Measurements from ENCODE around the gene HBM.
"Not testable (repeated sequence)": the region's sequence is repeated elsewhere in the genome, so short reads cannot be mapped to it uniquely, and the experiment has no call there.

Gene HBM

GRCh38 chr16:175011-175949 lies 9.5 kb downstream of the HBM start:
- H3K36me3 ChIP-seq: no peaks in the 10 kb centered on the region
- no peak overlapping the region for H3K4me3 ChIP-seq (ENCODE audit: low read depth, low read length)
- no peak for TF ChIP-seq CTCF (IDR thresholded peaks at IDR 0.05; ENCODE audit: low read depth, low read length)
- no peaks in the 10 kb centered on the region for H3K9me3 ChIP-seq
- peaks cover 70% of the 10 kb centered on the region for H3K27me3 ChIP-seq
- DNase-seq: no peak
- H3K4me1 ChIP-seq: no peaks in the 10 kb centered on the region; the same call in none of the 2 replicates

- H3K27me3 ChIP-seq: peaks cover 68% of the 10 kb centered on the region
- DNase-seq; H3K4me3 ChIP-seq (ENCODE audit: low read depth, low read length); H3K4me1 ChIP-seq; H3K36me3 ChIP-seq; H3K9me3 ChIP-seq: not testable (repeated sequence)
Observed at GRCh38 chr16:176006-176405, 10.2 kb downstream of the HBM start.

GRCh38 chr16:176477-177382 lies 11.0 kb downstream of the HBM start, which contains the start of gene HBA1:
HBA1 (plus strand) TSS chr16:176680; CDS start chr16:176717, 37 bp downstream.
- not testable (repeated sequence) for DNase-seq; H3K4me3 ChIP-seq (ENCODE audit: low read depth, low read length)
- peaks cover 64% of the 10 kb centered on the region for H3K27me3 ChIP-seq

GRCh38 chr16:177394-177822 lies 11.6 kb downstream of the HBM start:
- no peak overlapping the region for H3K4me3 ChIP-seq (ENCODE audit: low read depth, low read length)
- H3K36me3 ChIP-seq: no peaks in the 10 kb centered on the region
- no peak for DNase-seq
- H3K9me3 ChIP-seq: no peaks in the 10 kb centered on the region
- H3K4me1 ChIP-seq: peaks cover 7% of the 10 kb centered on the region
- no peak for TF ChIP-seq CTCF (IDR thresholded peaks at IDR 0.05; ENCODE audit: low read depth, low read length)
- H3K27me3 ChIP-seq: peaks cover 62% of the 10 kb centered on the region

More at GRCh38 chr16:176477-177382, 11.0 kb downstream of the HBM start, which contains the start of gene HBA1:
- not testable (repeated sequence) for H3K4me1 ChIP-seq, H3K9me3 ChIP-seq, H3K36me3 ChIP-seq

- Histone ChIP-seq H3K36me3 (no peaks in the 10 kb centered on the region), H3K4me3 (ENCODE audit: low read depth, low read length) (no peak overlapping the region), H3K27me3 (peaks cover 61% of the 10 kb centered on the region), H3K9me3 (no peaks in the 10 kb centered on the region), H3K4me1 (peaks cover 7% of the 10 kb centered on the region)
- no peak for TF ChIP-seq CTCF (IDR thresholded peaks at IDR 0.05; ENCODE audit: low read depth, low read length)
- DNase-seq: no peak
Observed at GRCh38 chr16:177981-178667, 12.3 kb downstream of the HBM start.

GRCh38 chr16:178668-179015 lies 12.9 kb downstream of the HBM start:
- no peak for TF ChIP-seq CTCF (IDR thresholded peaks at IDR 0.05; ENCODE audit: low read depth, low read length)

More at GRCh38 chr16:178668-179015, 12.9 kb downstream of the HBM start:
- Histone ChIP-seq H3K4me1 (peaks cover 7% of the 10 kb centered on the region), H3K36me3 (no peaks in the 10 kb centered on the region), H3K9me3 (no peaks in the 10 kb centered on the region), H3K4me3 (ENCODE audit: low read depth, low read length) (no peak overlapping the region), H3K27me3 (peaks cover 56% of the 10 kb centered on the region)
- DNase-seq: no peak
